ENCODE data around the gene DNAJC16.

The DNAJC16 gene

GRCh38 chr1:15538771-15539170, 12.1 kb downstream of the DNAJC16 start:
- DNase-seq (ENCODE audit: low read depth in 2 of 3, low spot score in 2 of 3) = no peak

- DNase-seq (ENCODE audit: low read depth in 2 of 3, low spot score in 2 of 3) = no peak
Observed at GRCh38 chr1:15540186-15540585, 13.5 kb downstream of the DNAJC16 start.

GRCh38 chr1:15541231-15541792, 14.7 kb downstream of the DNAJC16 start:
- no peak for DNase-seq (ENCODE audit: low read depth in 2 of 3, low spot score in 2 of 3)

GRCh38 chr1:15542388-15543250, 16.0 kb downstream of the DNAJC16 start:
- no peak for DNase-seq (ENCODE audit: low read depth in 2 of 3, low spot score in 2 of 3)

- DNase-seq (ENCODE audit: low read depth in 2 of 3, low spot score in 2 of 3) = no peak
Observed at GRCh38 chr1:15543251-15543588, 16.6 kb downstream of the DNAJC16 start.

DNA sequence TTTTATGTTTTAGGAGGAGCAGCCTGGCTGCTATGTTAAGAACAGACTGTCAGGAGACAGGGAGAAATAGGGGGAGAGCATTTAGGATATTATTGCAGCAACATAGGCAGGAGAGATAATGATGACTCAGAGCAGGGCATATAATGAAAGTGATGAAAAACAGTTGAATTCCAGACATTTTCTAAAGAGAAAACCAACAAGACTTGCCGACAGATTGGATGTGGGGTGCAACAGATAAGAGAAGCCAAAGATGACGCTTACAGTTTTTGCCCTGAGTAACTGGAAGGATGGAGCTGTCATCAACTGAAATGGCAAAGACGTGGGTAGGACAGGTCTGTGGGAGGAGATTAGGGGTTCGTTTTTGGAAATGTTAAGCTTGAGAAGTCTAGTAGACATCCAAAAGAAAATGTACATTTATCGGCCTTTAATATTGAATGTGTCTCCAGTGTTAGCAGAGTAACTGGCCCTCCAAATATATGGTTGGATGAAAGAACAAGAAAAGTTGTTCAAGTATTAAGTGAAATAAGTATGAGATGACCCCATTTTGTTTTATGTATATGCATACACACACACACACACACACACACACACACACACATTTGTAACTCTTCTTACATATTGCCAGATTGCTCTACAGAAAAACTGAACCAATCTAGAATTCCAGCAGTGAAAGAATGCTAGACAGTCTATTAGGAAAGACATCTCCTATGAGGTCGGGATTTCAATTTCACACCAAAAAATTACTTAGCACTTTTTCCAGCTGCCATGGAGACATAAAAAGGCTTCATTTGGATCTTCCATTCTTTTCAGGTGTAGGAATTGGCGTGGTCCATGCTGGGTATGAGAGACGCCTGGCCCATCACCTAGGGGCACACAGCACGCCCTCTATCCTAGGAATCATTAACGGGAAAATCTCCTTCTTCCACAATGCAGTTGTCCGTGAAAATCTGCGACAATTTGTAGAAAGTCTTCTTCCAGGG, 17.2 kb downstream of the DNAJC16 start:
- no peak for DNase-seq (ENCODE audit: low read depth in 2 of 3, low spot score in 2 of 3)

DNA sequence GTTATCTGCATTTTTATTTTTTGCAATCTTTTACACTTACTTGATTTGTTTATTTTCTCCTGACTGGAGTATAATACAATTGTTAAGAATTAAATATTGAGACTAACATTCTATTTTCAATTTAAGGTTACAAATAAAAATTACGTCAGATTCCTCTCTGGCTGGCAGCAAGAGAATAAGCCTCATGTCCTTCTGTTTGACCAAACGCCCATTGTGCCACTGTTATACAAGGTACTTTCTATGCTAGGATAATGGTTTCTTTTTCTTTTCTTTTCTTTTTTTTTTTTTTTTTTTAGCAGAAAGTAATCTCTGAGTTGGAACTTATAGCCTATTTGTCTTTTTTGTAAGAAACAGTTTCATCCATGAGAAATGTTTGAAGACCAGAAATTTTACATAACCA, 20.0 kb downstream of the DNAJC16 start:
- no peak for DNase-seq (ENCODE audit: low read depth in 2 of 3, low spot score in 2 of 3)

- DNase-seq (ENCODE audit: low read depth in 2 of 3, low spot score in 2 of 3) = no peak
Observed at GRCh38 chr1:15550573-15550972, 23.9 kb downstream of the DNAJC16 start.

- no peak for DNase-seq (ENCODE audit: low read depth in 2 of 3, low spot score in 2 of 3)
Observed at GRCh38 chr1:15557008-15557407, 30.4 kb downstream of the DNAJC16 start.

GRCh38 chr1:15557594-15557993, 30.9 kb downstream of the DNAJC16 start:
- DNase-seq (ENCODE audit: low read depth in 2 of 3, low spot score in 2 of 3) = no peak

- no peak for DNase-seq (ENCODE audit: low read depth in 2 of 3, low spot score in 2 of 3)
Observed at GRCh38 chr1:15558516-15558915, 31.9 kb downstream of the DNAJC16 start.

DNA sequence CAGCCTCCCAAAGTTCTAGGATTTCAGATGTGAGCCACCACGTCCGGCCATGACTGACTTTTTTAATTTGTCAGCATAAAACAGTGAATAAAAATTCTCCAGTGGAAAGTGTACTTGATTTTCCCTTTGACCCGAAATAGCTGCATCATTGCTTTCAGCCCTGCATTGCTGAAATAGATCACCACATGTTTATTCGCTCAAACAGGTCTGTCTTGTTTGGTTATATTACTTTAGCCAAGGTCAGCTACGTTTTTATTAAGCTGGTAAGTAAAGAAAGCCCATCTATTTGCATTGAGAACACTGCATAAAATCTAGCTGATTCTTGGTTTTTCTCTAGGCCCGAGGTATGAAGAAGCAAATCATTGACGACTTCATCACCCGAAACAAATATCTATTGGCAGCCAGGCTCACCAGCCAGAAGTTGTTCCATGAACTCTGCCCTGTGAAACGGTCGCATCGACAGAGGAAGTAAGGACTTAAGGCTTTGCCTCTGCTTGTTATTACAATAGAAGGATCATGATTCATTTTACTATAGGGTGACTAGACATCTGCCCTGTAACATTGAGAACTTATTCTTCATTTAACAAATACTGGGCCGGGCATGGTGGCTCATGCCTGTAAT, 32.7 kb downstream of the DNAJC16 start:
- DNase-seq (ENCODE audit: low read depth in 2 of 3, low spot score in 2 of 3) = no peak

GRCh38 chr1:15568387-15569073, 41.9 kb downstream of the DNAJC16 start:
- DNase-seq (ENCODE audit: low read depth in 2 of 3, low spot score in 2 of 3) = no peak

DNA sequence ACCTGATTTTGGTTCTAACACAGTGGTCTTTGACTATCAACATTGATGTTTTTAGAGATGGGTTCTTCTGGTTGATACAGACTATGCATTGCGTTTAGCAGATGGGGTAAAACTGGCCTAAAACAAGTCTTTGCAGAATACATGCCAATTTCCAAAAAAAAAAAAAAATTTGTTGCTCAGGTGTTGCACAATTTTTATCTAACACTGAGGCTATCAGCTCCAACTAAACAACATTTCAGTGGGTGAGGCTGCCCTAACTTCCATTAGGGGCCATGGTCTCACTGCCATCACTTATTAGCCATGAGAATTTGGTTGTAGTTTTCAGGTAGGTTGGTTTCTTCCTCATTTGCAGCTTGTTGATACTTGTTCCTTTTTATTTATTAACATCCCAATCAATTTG, 44.2 kb downstream of the DNAJC16 start:
- no peak for DNase-seq (ENCODE audit: low read depth in 2 of 3, low spot score in 2 of 3)

- no peak for DNase-seq (ENCODE audit: low read depth in 2 of 3, low spot score in 2 of 3)
Observed at GRCh38 chr1:15571266-15571665, 44.6 kb downstream of the DNAJC16 start.

DNA sequence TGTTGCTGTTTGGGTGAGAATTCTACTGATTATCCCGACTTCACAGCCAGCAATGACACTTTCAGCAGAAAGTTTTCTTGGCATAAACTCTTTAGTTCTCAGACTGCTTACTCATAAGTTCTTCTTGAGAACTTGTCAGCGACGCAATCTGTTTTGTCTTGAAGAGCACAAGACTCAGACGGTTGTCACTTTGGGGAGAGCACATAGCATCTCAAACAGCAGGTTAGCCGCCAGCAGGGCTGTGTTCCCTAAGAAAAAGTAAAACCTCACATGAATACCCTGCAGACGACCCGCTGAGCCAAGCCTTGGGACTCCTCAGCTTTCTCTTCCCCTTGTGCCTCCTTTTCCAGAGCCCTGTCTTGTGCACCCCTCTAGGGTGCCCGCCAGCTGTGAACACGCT, 46.8 kb downstream of the DNAJC16 start:
- DNase-seq (ENCODE audit: low read depth in 2 of 3, low spot score in 2 of 3) = no peak

- no peak for DNase-seq (ENCODE audit: low read depth in 2 of 3, low spot score in 2 of 3)
Observed at GRCh38 chr1:15574741-15575140, 48.1 kb downstream of the DNAJC16 start.

GRCh38 chr1:15575549-15576150, 49.0 kb downstream of the DNAJC16 start:
- DNase-seq (ENCODE audit: low read depth in 2 of 3, low spot score in 2 of 3) = no peak

GRCh38 chr1:15577691-15578090, 51.0 kb downstream of the DNAJC16 start:
- DNase-seq (ENCODE audit: low read depth in 2 of 3, low spot score in 2 of 3) = no peak

GRCh38 chr1:15578921-15579682, 52.5 kb downstream of the DNAJC16 start:
- DNase-seq (ENCODE audit: low read depth in 2 of 3, low spot score in 2 of 3) = no peak

All from activated CD8-positive, alpha-beta memory T cell treated with anti-CD3 and anti-CD28 coated beads for 48 hours (primary cell).